ENCODE results near the gene CADPS2. TPM values are rescaled to one million over a fixed set of nuclear protein-coding genes. Genes with fewer than 3 reads are reported as not detected.
A peak's percentile ranks its signal among the peaks of the same experiment; 100 is the strongest.

CADPS2 gene
- total and polyA plus RNA-seq, 4 donors, result 5.6 to 41.1 (median 11.0) TPM

DNA sequence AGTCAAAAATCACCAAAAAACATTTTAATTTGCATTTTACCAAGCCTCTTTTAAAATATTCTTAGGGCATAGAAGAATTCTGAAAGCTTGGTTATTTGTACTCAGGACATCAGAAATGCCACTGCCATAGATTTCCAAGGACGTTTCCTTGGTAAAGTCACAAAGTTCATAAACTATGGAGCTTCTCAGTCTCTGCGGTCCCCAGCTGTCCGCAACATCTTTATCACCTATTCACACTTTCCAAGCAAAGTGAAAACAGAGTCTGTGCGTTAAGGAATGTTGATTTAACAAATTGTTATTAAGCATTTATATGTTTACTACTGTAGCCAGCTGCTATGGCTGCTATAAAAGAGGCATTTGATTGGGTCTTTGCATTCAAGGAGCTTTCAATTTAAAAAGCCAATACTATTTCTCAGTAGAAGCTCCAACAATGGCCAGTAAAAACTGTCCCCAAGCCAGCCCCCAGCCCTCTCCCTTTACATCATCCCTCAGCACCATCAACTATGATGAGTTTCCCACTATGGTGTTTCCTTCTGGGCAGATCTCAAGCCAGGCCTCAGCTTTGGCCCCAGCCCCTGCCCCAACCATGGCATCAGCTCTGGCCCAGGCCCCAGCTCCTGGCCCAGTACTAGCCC, 36.8 kb downstream of the CADPS2 start:
- Histone ChIP-seq H3K9ac (ENCODE audit: low read depth in 1 of 2, low read length in 2 of 2) (no peak overlapping the region), H3K27me3 (ENCODE audit: control insufficient read depth in 4 of 4, insufficient read depth in 4 of 4, low read length in 3 of 4) (no peaks in the 10 kb centered on the region), H3K9me3 (ENCODE audit: control insufficient read depth in 4 of 4, low read length in 3 of 4) (no peaks in the 10 kb centered on the region), H3K4me3 (ENCODE audit: low read depth in 1 of 3, low read length in 3 of 3) (no peak overlapping the region), H3K4me1 (ENCODE audit: control insufficient read depth in 4 of 4, insufficient read depth in 4 of 4, low read length in 3 of 4) (no peaks in the 10 kb centered on the region), H3K36me3 (ENCODE audit: control insufficient read depth in 4 of 4, insufficient read depth in 3 of 4, low read depth in 1 of 4, low read length in 3 of 4) (no peaks in the 10 kb centered on the region), H3K27ac (ENCODE audit: low read depth in 1 of 2, low read length in 2 of 2) (no peak overlapping the region)
- DNase-seq (ENCODE audit: low spot score), result no peak
- WGBS, result 76% methylated on average over 4 of the region's 4 CpGs
- TF ChIP-seq EGR1 (IDR thresholded peaks at IDR 0.05; ENCODE audit: low read depth in 2 of 2), result no peak
- TF ChIP-seq TAF1 (conservative IDR thresholded peaks at IDR 0.05), result no peak

DNA sequence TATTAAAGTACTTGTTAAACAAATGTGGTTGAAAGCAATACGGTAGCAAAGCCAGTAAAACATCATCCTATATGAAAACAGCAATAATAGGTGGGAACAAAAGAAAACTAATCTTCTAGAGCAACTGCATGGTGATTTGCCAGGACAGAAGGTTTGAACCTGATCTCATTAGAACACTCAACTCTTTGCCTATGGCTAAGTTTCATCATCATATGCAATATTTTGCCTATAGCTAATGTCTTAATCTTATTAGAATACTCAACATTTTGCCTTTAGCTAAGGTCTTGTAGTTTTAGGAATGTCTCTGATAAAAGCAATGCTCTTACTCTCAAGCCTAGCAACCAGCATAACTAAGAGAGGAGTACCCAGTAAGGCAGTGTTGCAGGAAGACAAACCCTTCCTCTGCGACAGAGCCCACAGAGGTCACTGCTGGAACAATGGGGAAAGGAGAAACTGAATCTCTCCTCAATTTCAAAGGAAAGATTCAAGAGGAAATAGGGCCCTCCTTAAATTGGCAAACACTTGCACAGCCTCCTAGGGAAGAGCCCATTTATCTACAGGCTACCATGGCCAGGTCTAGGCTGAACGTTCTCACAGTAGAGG, 38.3 kb downstream of the CADPS2 start:
- no peaks in the 10 kb centered on the region for H3K9me3 ChIP-seq (ENCODE audit: control insufficient read depth in 4 of 4, low read length in 3 of 4)
- DNase-seq (ENCODE audit: low spot score), result no peak
- H3K4me1 ChIP-seq (ENCODE audit: control insufficient read depth in 4 of 4, insufficient read depth in 4 of 4, low read length in 3 of 4), result no peaks in the 10 kb centered on the region
- TF ChIP-seq, protein P1, sequence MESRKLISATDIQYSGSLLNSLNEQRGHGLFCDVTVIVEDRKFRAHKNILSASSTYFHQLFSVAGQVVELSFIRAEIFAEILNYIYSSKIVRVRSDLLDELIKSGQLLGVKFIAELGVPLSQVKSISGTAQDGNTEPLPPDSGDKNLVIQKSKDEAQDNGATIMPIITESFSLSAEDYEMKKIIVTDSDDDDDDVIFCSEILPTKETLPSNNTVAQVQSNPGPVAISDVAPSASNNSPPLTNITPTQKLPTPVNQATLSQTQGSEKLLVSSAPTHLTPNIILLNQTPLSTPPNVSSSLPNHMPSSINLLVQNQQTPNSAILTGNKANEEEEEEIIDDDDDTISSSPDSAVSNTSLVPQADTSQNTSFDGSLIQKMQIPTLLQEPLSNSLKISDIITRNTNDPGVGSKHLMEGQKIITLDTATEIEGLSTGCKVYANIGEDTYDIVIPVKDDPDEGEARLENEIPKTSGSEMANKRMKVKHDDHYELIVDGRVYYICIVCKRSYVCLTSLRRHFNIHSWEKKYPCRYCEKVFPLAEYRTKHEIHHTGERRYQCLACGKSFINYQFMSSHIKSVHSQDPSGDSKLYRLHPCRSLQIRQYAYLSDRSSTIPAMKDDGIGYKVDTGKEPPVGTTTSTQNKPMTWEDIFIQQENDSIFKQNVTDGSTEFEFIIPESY (IDR thresholded peaks at IDR 0.05), result no peak
- peak; percentile 65 for TF ChIP-seq NR2F2 (IDR thresholded peaks at IDR 0.05)
- H3K36me3 ChIP-seq (ENCODE audit: control insufficient read depth in 4 of 4, insufficient read depth in 3 of 4, low read depth in 1 of 4, low read length in 3 of 4), result no peaks in the 10 kb centered on the region
- no peak overlapping the region for H3K27ac ChIP-seq (ENCODE audit: low read depth in 1 of 2, low read length in 2 of 2)
- H3K27me3 ChIP-seq (ENCODE audit: control insufficient read depth in 4 of 4, insufficient read depth in 4 of 4, low read length in 3 of 4), result no peaks in the 10 kb centered on the region
- no peak overlapping the region for H3K9ac ChIP-seq (ENCODE audit: low read depth in 1 of 2, low read length in 2 of 2)
- H3K4me3 ChIP-seq (ENCODE audit: low read depth in 1 of 3, low read length in 3 of 3), result no peak overlapping the region
- WGBS, result 87% methylated on average over 3 of the region's 3 CpGs

DNA sequence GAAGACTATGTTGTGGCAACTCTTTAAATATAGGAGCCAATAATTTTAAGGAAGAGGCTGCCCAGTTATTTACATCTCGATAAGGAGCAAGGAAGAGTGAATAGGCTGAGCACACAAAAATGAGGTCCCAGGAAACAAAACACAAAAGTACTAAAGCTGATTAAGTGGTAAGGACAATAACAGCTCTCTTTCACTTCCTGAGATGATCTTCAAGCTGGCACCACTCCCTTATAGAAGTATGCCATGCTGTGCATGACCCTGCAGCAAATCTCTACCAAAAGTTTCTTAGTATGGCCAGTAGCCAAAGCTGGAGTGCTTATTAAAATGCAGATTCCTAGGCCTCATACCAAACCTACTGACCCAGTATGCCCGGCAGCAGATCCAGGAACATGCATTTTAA, 39.7 kb downstream of the CADPS2 start:
- H3K9me3 ChIP-seq (ENCODE audit: control insufficient read depth in 4 of 4, low read length in 3 of 4), result no peaks in the 10 kb centered on the region
- no peak for TF ChIP-seq JUND (IDR thresholded peaks at IDR 0.05)
- TF ChIP-seq REST (IDR thresholded peaks at IDR 0.05), result no peak
- TF ChIP-seq HNF4G (IDR thresholded peaks at IDR 0.05), result no peak
- TF ChIP-seq RXRA (IDR thresholded peaks at IDR 0.05), result no peak
- TF ChIP-seq MAX (IDR thresholded peaks at IDR 0.05), result no peak
- TF ChIP-seq, protein P2, sequence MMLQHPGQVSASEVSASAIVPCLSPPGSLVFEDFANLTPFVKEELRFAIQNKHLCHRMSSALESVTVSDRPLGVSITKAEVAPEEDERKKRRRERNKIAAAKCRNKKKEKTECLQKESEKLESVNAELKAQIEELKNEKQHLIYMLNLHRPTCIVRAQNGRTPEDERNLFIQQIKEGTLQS (IDR thresholded peaks at IDR 0.05), result no peak
- no peak for TF ChIP-seq EGR1 (IDR thresholded peaks at IDR 0.05; ENCODE audit: low read depth in 2 of 2)
- no peak for TF ChIP-seq HNF4A (conservative IDR thresholded peaks at IDR 0.05)
- no peak for TF ChIP-seq SP1 (IDR thresholded peaks at IDR 0.05)
- TF ChIP-seq CTCF (IDR thresholded peaks at IDR 0.05; ENCODE audit: low read depth, low read length, missing input control), result no peak
- no peak for TF ChIP-seq RAD21 (IDR thresholded peaks at IDR 0.05)
- TF ChIP-seq, protein P1 (IDR thresholded peaks at IDR 0.05), result no peak
- no peak for TF ChIP-seq NR2F2 (IDR thresholded peaks at IDR 0.05)
- TF ChIP-seq YY1 (IDR thresholded peaks at IDR 0.05), result no peak
- TF ChIP-seq FOXA1 (IDR thresholded peaks at IDR 0.05), result no peak
- TF ChIP-seq FOXA2 (IDR thresholded peaks at IDR 0.05), result no peak
- TF ChIP-seq GABPA (IDR thresholded peaks at IDR 0.05 in 1 of 2, conservative IDR thresholded peaks at IDR 0.05 in 1 of 2), result no peak
- no peak for TF ChIP-seq TAF1 (conservative IDR thresholded peaks at IDR 0.05)
- H3K9ac ChIP-seq (ENCODE audit: low read depth in 1 of 2, low read length in 2 of 2), result no peak overlapping the region
- no peaks in the 10 kb centered on the region for H3K36me3 ChIP-seq (ENCODE audit: control insufficient read depth in 4 of 4, insufficient read depth in 3 of 4, low read depth in 1 of 4, low read length in 3 of 4)
- 92% methylated on average over 2 of the region's 2 CpGs for WGBS
- no peak overlapping the region for H3K27ac ChIP-seq (ENCODE audit: low read depth in 1 of 2, low read length in 2 of 2)
- no peaks in the 10 kb centered on the region for H3K27me3 ChIP-seq (ENCODE audit: control insufficient read depth in 4 of 4, insufficient read depth in 4 of 4, low read length in 3 of 4)
- H3K4me3 ChIP-seq (ENCODE audit: low read depth in 1 of 3, low read length in 3 of 3), result no peak overlapping the region
- H3K4me1 ChIP-seq (ENCODE audit: control insufficient read depth in 4 of 4, insufficient read depth in 4 of 4, low read length in 3 of 4), result no peaks in the 10 kb centered on the region
- DNase-seq (ENCODE audit: low spot score), result no peak

Data from liver (tissue), 9 donors.